DMS114 treated with DMSO at 0.1 percent for 48 hours (cell line): ENCODE measurements around the gene EMX2.
A peak's percentile ranks its signal among the peaks of the same experiment; 100 is the strongest.

ENCODE experiments used
- DNase-seq: peaks from one replicate; lab custom pipeline; 2025; ENCODE audit not compliant: unreplicated experiment; lab: John Stamatoyannopoulos, UW

The EMX2 gene

GRCh38 chr10:117531371-117532002, 11.1 kb upstream of the EMX2 start:
- no peak for DNase-seq

GRCh38 chr10:117532003-117532385, 10.6 kb upstream of the EMX2 start:
- DNase-seq, result no peak

GRCh38 chr10:117532451-117533107, 10.0 kb upstream of the EMX2 start:
- no peak for DNase-seq

- no peak for DNase-seq
These were observed 8.9 kb upstream of the EMX2 start for GRCh38 chr10:117533507-117534281.

- no peak for DNase-seq
These were observed 7.9 kb upstream of the EMX2 start for GRCh38 chr10:117534321-117535297.

GRCh38 chr10:117535298-117536071, 7.1 kb upstream of the EMX2 start:
- no peak for DNase-seq

GRCh38 chr10:117536072-117536865, 6.3 kb upstream of the EMX2 start:
- DNase-seq, result no peak

GRCh38 chr10:117536866-117537435, 5.6 kb upstream of the EMX2 start:
- no peak for DNase-seq

GRCh38 chr10:117537436-117537903, 5.1 kb upstream of the EMX2 start:
- DNase-seq, result no peak

GRCh38 chr10:117537904-117538524, 4.5 kb upstream of the EMX2 start:
- no peak for DNase-seq

- no peak for DNase-seq
These were observed 3.2 kb upstream of the EMX2 start for GRCh38 chr10:117539361-117539773.

GRCh38 chr10:117539903-117540639, 2.5 kb upstream of the EMX2 start:
- no peak for DNase-seq

GRCh38 chr10:117540640-117541404, 1.7 kb upstream of the EMX2 start:
- DNase-seq, result no peak

GRCh38 chr10:117541405-117541908, 1.1 kb upstream of the EMX2 start:
- peak; percentile 59 for DNase-seq

- DNase-seq, result peak; percentile 89
These were observed 439 bp upstream of the EMX2 start for GRCh38 chr10:117541909-117542705.
